ENCODE measurements around the gene BBS5. TPM values are rescaled to one million over a fixed set of nuclear protein-coding genes. Genes with fewer than 3 reads are reported as not detected.
"Not testable (repeated sequence)": the region's sequence is repeated elsewhere in the genome, so short reads cannot be mapped to it uniquely, and the experiment has no call there.

BBS5 gene
- total RNA-seq: 10 to 100 TPM in 1 of 7 donors, 1 to 10 TPM in 6; 4.3 to 11.4 (median 8.3) TPM
- 1 to 10 TPM; 2.9 to 4.1 (median 3.4) TPM for polyA plus RNA-seq
- long read RNA-seq, donor 1, partial matches to known transcripts: 0 of 2 reads
- long read RNA-seq, donor 1, other reads (novel, unspliced or antisense): 0 of 2 reads
- long read RNA-seq, donor 2: 0 reads

- TF ChIP-seq POLR2AphosphoS5 (IDR thresholded peaks at IDR 0.05) (peak; percentile 47 to 84 (median 83)), POLR2A (IDR thresholded peaks at IDR 0.05) (no peak), CTCF (IDR thresholded peaks at IDR 0.05 in 8 of 11, conservative IDR thresholded peaks at IDR 0.05 in 3 of 11) (peak in 7 of 11 experiments; percentile 16 to 47 (median 35))
- no peaks in the 10 kb centered on the region for H3K27me3 ChIP-seq (replicated peaks in 1 of 7)
- no peaks in the 10 kb centered on the region for H3K9me3 ChIP-seq
- intact Hi-C loops (cut with DNase I; ENCODE audit: low total_unique reads): no loop called here
- H3K36me3 ChIP-seq: peaks cover 0 to 22% (median 3%) of the 10 kb centered on the region in 6 donors
- H3K27ac ChIP-seq: peak within 1 kb of the TSS in 7 of 8 donors; percentile 46 to 80 (median 70)
- peak; percentile 95 for DNase-seq
- H3K4me3 ChIP-seq: peak within 1 kb of the TSS; percentile 49 to 97 (median 84)
- 0 to 1% (median 0%) methylated on average over 25 to 71 of the region's 71 CpGs for WGBS, 5 donors
- H3K4me1 ChIP-seq: peaks cover 0 to 25% (median 4%) of the 10 kb centered on the region in 6 donors
Observed at GRCh38 chr2:169479257-169480078, at the start of gene BBS5. BBS5 (plus strand) TSS chr2:169479494; CDS start chr2:169479554, 60 bp downstream.

GRCh38 chr2:169431772-169432171 lies 47.5 kb upstream of the BBS5 start:
- H3K4me3 ChIP-seq; H3K36me3 ChIP-seq; DNase-seq; intact Hi-C loops (cut with DNase I; ENCODE audit: low total_unique reads); H3K9me3 ChIP-seq; H3K4me1 ChIP-seq; H3K27ac ChIP-seq: not testable (repeated sequence)
- H3K27me3 ChIP-seq (replicated peaks in 1 of 7): peaks cover 0 to 11% (median 0%) of the 10 kb centered on the region in 7 donors

GRCh38 chr2:169434236-169434635 lies 45.1 kb upstream of the BBS5 start:
- H3K36me3 ChIP-seq; H3K4me1 ChIP-seq; DNase-seq; H3K27ac ChIP-seq; H3K4me3 ChIP-seq; H3K27me3 ChIP-seq (replicated peaks in 1 of 7); H3K9me3 ChIP-seq; intact Hi-C loops (cut with DNase I; ENCODE audit: low total_unique reads): not testable (repeated sequence)
- WGBS, 5 donors: 76 to 89% (median 85%) methylated on average over 1 of the region's 1 CpG

GRCh38 chr2:169438466-169439072 lies 40.7 kb upstream of the BBS5 start:
- Histone ChIP-seq H3K4me3 (no peak overlapping the region), H3K9me3 (no peaks in the 10 kb centered on the region), H3K36me3 (no peaks in the 10 kb centered on the region), H3K27me3 (replicated peaks in 1 of 7) (peaks cover 0 to 13% (median 0%) of the 10 kb centered on the region in 7 donors), H3K27ac (no peak overlapping the region), H3K4me1 (no peaks in the 10 kb centered on the region)
- DNase-seq: no peak
- intact Hi-C loops (cut with DNase I; ENCODE audit: low total_unique reads): no loop called here
- TF ChIP-seq POLR2AphosphoS5 (IDR thresholded peaks at IDR 0.05) (no peak), POLR2A (IDR thresholded peaks at IDR 0.05) (no peak), CTCF (IDR thresholded peaks at IDR 0.05 in 8 of 11, conservative IDR thresholded peaks at IDR 0.05 in 3 of 11) (no peak)
- 46 to 68% (median 63%) methylated on average over 3 of the region's 3 CpGs for WGBS, 5 donors

GRCh38 chr2:169439900-169440299 lies 39.4 kb upstream of the BBS5 start:
- Histone ChIP-seq H3K4me3 (no peak overlapping the region), H3K9me3 (no peaks in the 10 kb centered on the region)

More at GRCh38 chr2:169439900-169440299, 39.4 kb upstream of the BBS5 start:
- no peaks in the 10 kb centered on the region for H3K36me3 ChIP-seq
- 87 to 94% (median 90%) methylated on average over 3 of the region's 3 CpGs for WGBS, 5 donors
- no peak overlapping the region for H3K27ac ChIP-seq
- DNase-seq: no peak
- H3K27me3 ChIP-seq (replicated peaks in 1 of 7): peaks cover 0 to 13% (median 0%) of the 10 kb centered on the region in 7 donors
- no peak for TF ChIP-seq POLR2A (IDR thresholded peaks at IDR 0.05)
- no peak for TF ChIP-seq POLR2AphosphoS5 (IDR thresholded peaks at IDR 0.05)
- no peak for TF ChIP-seq CTCF (IDR thresholded peaks at IDR 0.05 in 8 of 11, conservative IDR thresholded peaks at IDR 0.05 in 3 of 11)
- no peaks in the 10 kb centered on the region for H3K4me1 ChIP-seq
- intact Hi-C loops (cut with DNase I; ENCODE audit: low total_unique reads): no loop called here
